ENCODE results near the gene TTC23.

TTC23 gene

DNA sequence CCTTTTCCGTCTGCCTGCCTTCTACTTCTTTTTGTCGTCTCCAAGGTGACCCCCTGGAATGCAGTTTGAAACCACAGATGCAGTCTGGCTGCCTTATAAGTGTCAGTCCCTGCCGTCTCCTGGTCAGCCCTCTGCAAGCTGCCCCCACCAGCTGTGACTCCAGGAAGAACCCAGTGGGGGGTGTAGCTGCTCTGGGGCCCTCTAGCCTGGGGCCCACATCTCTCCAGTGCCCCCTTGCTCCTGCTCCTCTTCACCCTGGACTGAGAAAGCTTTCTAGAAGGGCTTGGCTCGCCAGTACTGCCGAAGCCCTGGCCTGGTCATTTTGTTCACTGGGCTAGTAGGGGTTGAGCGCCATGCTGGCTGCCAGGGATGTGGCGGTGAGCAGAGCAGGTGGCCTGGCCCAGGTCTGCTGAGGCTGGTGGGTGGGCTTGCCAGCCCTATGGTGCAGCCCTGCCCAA lies 123.2 kb downstream of the TTC23 start:
- TF ChIP-seq, protein P1, sequence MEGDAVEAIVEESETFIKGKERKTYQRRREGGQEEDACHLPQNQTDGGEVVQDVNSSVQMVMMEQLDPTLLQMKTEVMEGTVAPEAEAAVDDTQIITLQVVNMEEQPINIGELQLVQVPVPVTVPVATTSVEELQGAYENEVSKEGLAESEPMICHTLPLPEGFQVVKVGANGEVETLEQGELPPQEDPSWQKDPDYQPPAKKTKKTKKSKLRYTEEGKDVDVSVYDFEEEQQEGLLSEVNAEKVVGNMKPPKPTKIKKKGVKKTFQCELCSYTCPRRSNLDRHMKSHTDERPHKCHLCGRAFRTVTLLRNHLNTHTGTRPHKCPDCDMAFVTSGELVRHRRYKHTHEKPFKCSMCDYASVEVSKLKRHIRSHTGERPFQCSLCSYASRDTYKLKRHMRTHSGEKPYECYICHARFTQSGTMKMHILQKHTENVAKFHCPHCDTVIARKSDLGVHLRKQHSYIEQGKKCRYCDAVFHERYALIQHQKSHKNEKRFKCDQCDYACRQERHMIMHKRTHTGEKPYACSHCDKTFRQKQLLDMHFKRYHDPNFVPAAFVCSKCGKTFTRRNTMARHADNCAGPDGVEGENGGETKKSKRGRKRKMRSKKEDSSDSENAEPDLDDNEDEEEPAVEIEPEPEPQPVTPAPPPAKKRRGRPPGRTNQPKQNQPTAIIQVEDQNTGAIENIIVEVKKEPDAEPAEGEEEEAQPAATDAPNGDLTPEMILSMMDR (IDR thresholded peaks at IDR 0.05; ENCODE audit: extremely low read depth, missing control alignments): no peak
- DNase-seq (ENCODE audit: low spot score): no peak

DNA sequence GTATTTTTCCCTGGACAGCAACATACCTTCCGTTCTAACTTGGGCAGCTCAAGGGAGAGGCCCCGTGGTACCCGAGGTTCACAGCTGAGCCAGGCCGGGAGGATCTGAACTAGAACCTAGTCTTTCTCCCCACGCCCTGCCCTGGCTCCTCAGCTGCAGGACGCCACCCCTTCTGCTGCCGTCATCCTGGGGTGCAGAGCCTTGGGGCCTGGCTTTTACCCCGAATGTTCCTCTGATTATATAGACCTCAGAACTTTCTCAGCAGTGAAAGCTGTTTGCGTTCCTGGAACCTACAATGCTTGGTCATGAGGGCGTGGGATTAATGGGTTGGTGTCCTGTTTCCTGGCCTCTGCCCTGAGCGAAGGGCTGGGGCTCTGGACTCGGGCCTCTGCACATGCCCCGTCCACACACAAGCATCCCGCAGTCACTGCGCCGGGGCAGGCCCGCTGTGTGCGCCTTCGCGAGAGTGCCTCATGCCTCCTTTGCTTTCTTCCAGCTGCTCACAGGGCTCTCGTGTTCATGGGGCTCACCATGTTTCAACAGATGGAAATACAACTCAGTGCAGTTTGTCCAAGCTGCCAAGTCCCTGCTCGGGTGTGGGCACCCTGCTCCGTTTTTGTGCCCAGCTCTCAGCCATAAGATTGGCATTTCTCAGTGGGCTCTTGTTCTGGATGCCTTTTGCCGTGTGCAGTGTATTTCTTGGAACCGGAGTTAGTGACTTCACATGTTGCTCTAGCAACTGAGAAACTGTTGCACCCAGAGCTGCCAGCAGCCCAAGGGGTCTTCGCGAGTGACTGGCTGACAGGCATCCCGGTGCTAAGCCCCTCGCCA lies 124.1 kb downstream of the TTC23 start:
- TF ChIP-seq, protein P1 (IDR thresholded peaks at IDR 0.05; ENCODE audit: extremely low read depth, missing control alignments): no peak
- no peak for DNase-seq (ENCODE audit: low spot score)

DNA sequence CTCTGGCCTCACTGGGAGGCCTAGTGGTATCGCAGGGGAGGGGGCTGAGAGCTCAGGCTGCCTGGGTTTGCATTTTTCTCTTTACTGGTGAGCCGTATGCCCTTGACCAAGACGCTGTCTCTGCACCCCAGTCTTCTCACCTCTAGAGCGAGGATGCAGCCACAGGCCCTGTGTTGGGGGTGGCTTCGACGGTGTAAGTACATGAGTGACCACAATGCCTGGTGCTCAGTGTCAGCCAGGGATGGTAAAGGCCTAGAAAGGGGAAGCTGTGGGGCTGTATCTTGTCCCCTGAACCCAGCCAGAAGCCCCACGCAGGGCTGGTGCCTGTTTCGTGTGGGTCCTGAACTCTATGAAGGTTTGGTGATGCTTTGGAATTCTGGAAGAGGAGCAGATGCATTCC lies 124.7 kb downstream of the TTC23 start:
- DNase-seq (ENCODE audit: low spot score): no peak
- TF ChIP-seq, protein P1 (IDR thresholded peaks at IDR 0.05; ENCODE audit: extremely low read depth, missing control alignments): no peak

DNA sequence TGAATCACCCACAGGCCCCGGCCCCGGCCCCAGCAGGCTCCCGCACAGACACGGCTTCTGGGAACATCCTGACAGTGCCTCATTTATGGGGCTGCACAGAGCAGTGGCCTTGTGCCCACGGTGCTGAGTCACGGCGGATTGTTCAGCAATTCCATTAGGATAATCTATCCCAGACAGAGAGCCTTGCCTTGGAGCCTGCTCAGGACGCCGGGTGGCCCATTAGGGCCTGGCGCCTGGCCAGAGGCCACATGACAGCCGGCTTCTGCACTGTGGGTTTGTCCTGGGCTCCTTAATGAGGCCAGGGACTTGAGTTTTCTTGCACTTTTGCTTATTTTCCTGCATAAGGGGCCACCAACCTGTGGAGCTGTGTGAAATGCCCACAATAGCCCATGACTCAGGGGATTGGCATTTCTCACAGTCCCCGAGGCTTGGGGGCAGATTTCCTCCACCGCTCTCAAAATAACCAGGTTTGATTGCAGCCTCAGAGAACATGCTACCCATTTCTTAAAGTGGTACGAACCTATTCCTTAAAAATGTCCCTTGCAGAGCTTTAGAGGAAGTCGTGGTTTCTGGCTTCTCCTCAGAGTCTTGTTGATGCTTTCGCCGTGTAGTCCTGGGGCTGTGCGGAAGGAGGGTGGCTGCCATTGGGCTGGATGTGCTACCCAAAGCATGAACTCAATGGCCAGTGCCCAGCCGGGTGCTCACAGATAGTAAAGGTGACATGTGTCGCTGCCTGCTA lies 125.5 kb downstream of the TTC23 start:
- TF ChIP-seq, protein P1 (IDR thresholded peaks at IDR 0.05; ENCODE audit: extremely low read depth, missing control alignments): no peak
- DNase-seq (ENCODE audit: low spot score): no peak

DNA sequence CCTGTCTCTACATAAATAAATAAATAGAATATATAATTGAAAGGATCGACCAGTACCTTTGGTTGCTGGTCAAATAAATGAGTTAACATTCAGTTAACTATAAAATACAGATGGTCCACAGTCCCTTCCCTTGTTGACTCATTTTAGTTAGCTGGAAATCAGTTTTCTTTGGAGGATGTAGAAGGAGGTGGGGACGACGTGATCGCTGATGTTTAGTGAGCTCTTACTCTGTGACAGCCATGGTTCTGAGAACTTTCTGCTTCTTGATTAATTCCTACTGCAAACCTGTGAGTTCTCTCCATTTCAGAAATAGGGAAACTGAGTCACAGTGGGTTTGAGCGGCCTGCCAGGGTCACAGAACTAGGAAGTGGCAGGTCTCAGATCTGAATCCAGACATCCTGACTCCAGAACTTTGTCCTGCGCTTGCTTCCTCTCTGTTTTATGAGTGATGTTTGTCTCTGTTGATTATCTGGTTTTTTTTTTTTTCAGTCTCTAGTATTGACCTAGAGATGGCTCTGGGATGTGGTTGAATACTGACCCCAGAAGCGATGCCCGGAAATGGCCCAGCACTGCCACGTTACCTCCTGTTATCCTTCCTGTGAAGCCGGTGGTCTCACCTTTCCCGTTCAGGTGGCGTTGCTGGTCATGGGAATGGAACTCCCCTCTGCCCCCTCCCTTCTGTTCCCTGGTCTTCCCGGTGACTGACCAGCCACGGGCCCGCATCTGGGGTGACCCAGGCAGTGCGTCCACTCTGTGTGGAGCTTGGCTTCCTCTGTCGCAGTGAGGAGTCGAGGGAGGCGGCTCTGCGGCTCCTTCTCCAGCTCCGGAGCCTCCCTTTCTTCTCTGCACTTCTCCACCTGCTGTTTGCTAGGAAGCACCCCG lies 126.3 kb downstream of the TTC23 start:
- TF ChIP-seq, protein P1 (IDR thresholded peaks at IDR 0.05; ENCODE audit: extremely low read depth, missing control alignments): no peak
- DNase-seq (ENCODE audit: low spot score): no peak

DNA sequence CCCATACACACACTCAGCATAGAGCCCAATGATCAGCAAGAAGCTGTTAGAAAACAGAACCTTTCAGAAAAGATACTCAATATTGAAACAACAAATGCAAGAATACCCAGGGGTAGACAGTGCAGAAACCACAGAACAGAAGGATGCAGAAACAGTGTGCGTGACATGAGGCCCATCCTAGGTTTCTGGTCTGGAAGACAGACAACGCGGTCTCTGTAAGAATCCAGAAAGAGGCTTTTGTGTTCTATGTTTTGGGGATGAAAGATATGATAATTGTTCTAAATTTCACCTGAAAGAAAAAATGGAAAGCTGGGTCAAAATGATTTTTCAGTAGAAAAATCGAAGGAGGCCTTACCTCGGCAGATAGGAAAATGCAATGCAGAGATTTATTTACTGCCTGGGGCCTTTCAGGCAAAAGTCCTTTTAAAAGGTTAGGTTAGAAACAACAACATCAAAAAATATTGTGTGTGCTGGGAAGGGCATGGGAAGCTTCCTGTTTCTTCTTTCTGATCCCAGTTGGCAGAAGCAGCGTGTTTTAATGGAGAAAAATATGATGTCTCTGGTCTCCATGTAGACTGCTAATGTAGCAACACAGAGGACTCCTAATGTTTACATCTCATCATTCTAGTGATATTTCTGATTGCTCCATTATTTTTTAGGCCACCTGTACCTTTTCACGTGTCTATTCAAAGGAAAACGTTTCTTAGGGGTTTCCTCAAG lies 127.5 kb downstream of the TTC23 start:
- TF ChIP-seq, protein P1 (IDR thresholded peaks at IDR 0.05; ENCODE audit: extremely low read depth, missing control alignments): no peak
- no peak for DNase-seq (ENCODE audit: low spot score)

All from GM20000 (cell line).